Heart right ventricle (tissue), 16 donors: ENCODE data around the gene LGR4. TPM values are rescaled to one million over a fixed set of nuclear protein-coding genes. Genes with fewer than 3 reads are reported as not detected.

Experiments used
- ATAC-seq, 8 donors: fragments of 200-7000 bp; cut with Tn5 transposase; one replicate each; pipeline ENCODE4 v1.9.1; 2020; ENCODE audit warnings: mild to moderate bottlenecking in 8 of 8, moderate library complexity in 8 of 8, moderate number of reproducible peaks in 1 of 8
- DNase-seq, 2 donors: peaks; one replicate each; pipeline ENCODE4 v3.0.0-alpha.2; 2020
- H3K27ac ChIP-seq, 10 donors: fragments of 200-600 bp; sonication (generic) in 2 of 10; one replicate each; pipeline versions ENCODE4 v1.5.0 to v1.8.0; 2020 to 2022; ENCODE audit warnings: mild to moderate bottlenecking in 3 of 10
- H3K27me3 ChIP-seq, 7 donors: fragments of 200-600 bp; one replicate each; pipeline ENCODE4 v1.8.0; 2021 to 2022; ENCODE audit warnings: mild to moderate bottlenecking in 2 of 7
- H3K36me3 ChIP-seq, 9 donors: fragments of 200-600 bp; sonication (generic) in 1 of 9; one replicate each; pipeline versions ENCODE4 v1.5.0 to v1.8.0; 2020 to 2022; ENCODE audit warnings: mild to moderate bottlenecking in 2 of 9
- H3K4me1 ChIP-seq, 9 donors: fragments of 200-600 bp; sonication (generic) in 1 of 9; one replicate each; pipeline versions ENCODE4 v1.5.0 to v1.8.0; 2020 to 2022; ENCODE audit warnings: mild to moderate bottlenecking in 4 of 9
- H3K4me3 ChIP-seq, 10 donors: fragments of 200-600 bp; sonication (generic) in 2 of 10; one replicate each; pipeline versions ENCODE4 v1.5.0 to v1.8.0; 2020 to 2022; ENCODE audit warnings: mild to moderate bottlenecking in 7 of 10, moderate library complexity in 2 of 10
- H3K9me3 ChIP-seq, 11 donors: fragments of 200-600 bp in 10 of 11; sonication (generic) in 2 of 11; one replicate each; pipeline versions ENCODE4 v1.5.0 to v1.8.0; 2013 to 2022; ENCODE audit warnings: mild to moderate bottlenecking in 2 of 11, control low read depth in 1 of 11, moderate library complexity in 1 of 11
- WGBS, 2 donors: extraction: QIAGEN DNeasy Blood & Tissue Kit; methylation state at CpG; one replicate each; pipeline ENCODE4 v1.1.7; 2013; ENCODE audit warnings: inconsistent platforms in 1 of 2; 5-methylcytosine and 5-hydroxymethylcytosine counted together
- intact Hi-C, 10 donors: fragments of 100-400 bp; cut with DNase I; formaldehyde crosslinking; loops; one replicate each; pipeline versions ENCODE4 v1.11.1 to v1.14.2; 2022
- polyA plus RNA-seq, 2 donors: library from polyadenylated mRNA; stranded (reverse); fragments of 200-250 nt; gene quantifications; one replicate each; pipeline ENCODE4 v1.2.3, GENCODE V29; 2013
- total RNA-seq, 10 donors: library from RNA; stranded (reverse); fragmentation: NEBNext Ultra II Directional in 3 of 10; extraction: Animal tissue kit (Norgen Biotek cat#: 25700) in 3 of 10; gene quantifications; one replicate each; pipeline versions ENCODE4 v1.2.1 to v1.2.4, GENCODE V29; 2021 to 2023
- TF ChIP-seq, protein P1 (sequence below), 9 donors: fragments of 200-600 bp; sonication (generic) in 2 of 9; IDR thresholded peaks; one replicate each; pipeline versions ENCODE4 v1.5.0 to v1.8.0; 2021 to 2022; ENCODE audit warnings: antibody characterized with exemption in 9 of 9, mild to moderate bottlenecking in 5 of 9, moderate library complexity in 1 of 9
- donor health status: Arrhythmogenic right ventricular cardiomyopathy.
- donor health status: ischemic (EF 13 %, LVEDD 7.1; RV severe dilation, severe dysfunction).
- donor health status: healthy with polysubstance abuse.
- donor health status: DM: no; HTN: yes; CAD: no.
- donor health status: DM: no; HTN: no; CAD: no.
- donor health status: ischemic (EF 25% LVEDD 6.9; RV normal size, moderate dysfunction).
- donor health status: ischemic (EF 25% LVEDD 5.7; RV mildly dilated, moderate dysfunction).
- donor health status: healthy.
- donor health status: DM: yes; HTN: yes; CAD: no.
- donor health status: Ischemic cardiomyopathy.
- donor health status: ischemic (EF 35%, LVEDD 5.7; RV mildly dilated, moderate dysfunction).
- donor health status: nonischemic (EF 11% LVEDD 7.7; RV severe dilation, severe dysfunction).
- donor health status: DM: yes; HTN: yes; CAD: no.
- donor health status: PGD.
- donor health status: ischemic (EF 29% LVEDD 5.4; RV normal size, mild dysfunction).
- donor health status: nonischemic (EF 23%, LVEDD 6.1; RV moderate dilation, normal function).

LGR4 gene
- total and polyA plus RNA-seq, 12 donors, result 6.0 to 41.0 (median 21.7) TPM

DNA sequence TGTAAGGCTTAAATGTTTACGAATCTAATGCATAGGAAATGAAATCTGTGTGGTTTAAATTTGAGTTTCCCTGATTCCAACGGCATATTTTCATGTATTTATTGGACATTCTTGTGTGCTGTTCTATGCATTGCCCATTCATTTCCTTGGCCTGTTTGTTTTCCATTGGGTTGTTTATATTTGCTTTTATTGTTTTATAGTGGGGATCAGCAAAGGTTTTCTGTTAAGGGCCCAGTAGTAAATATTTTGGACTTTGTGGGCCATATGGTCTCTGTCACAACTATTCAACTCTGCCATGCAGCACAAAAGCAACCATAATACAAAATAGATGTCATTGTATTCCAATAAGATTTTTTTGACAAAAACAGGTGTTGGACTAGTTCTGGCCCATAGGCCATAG, 5.2 kb upstream of the LGR4 start:
- Histone ChIP-seq H3K27me3 (no peaks in the 10 kb centered on the region), H3K27ac (no peak overlapping the region), H3K36me3 (no peaks in the 10 kb centered on the region), H3K4me1 (peaks cover 0 to 5% (median 0%) of the 10 kb centered on the region in 9 donors), H3K4me3 (no peak overlapping the region), H3K9me3 (no peaks in the 10 kb centered on the region)
- WGBS, 2 donors, result 90 to 94% methylated on average over 2 of the region's 2 CpGs
- intact Hi-C loops, result loop anchor here in 5 of 10 donors (10.0 kb wide), 2 partner anchors 93 to 113 kb away; partner anchors contain the start of gene CCDC34 (in 4 of the 5)
- TF ChIP-seq, protein P1, sequence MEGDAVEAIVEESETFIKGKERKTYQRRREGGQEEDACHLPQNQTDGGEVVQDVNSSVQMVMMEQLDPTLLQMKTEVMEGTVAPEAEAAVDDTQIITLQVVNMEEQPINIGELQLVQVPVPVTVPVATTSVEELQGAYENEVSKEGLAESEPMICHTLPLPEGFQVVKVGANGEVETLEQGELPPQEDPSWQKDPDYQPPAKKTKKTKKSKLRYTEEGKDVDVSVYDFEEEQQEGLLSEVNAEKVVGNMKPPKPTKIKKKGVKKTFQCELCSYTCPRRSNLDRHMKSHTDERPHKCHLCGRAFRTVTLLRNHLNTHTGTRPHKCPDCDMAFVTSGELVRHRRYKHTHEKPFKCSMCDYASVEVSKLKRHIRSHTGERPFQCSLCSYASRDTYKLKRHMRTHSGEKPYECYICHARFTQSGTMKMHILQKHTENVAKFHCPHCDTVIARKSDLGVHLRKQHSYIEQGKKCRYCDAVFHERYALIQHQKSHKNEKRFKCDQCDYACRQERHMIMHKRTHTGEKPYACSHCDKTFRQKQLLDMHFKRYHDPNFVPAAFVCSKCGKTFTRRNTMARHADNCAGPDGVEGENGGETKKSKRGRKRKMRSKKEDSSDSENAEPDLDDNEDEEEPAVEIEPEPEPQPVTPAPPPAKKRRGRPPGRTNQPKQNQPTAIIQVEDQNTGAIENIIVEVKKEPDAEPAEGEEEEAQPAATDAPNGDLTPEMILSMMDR (IDR thresholded peaks at IDR 0.05), result no peak
- no peak for ATAC-seq
- no peak for DNase-seq

DNA sequence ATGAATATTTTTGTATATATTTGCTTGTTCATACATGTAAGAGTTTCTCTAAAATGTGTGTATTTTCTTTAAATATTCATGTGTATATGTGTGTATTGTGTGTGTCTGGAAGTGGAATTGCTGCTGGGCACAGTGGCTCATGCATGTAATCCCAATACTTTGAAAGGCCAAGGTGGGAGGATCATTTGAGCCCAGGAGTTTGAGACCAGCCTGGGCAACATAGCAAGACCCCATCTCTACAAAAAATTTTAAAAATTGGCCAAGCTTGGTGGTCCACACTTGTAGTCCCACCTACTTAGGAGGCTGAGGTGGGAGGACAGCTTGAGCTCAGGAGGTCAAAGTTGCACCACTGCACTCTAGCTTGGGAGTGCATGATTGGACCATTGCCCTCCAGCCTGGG, 4.7 kb upstream of the LGR4 start:
- DNase-seq (no peak), ATAC-seq (no peak)
- Histone ChIP-seq H3K4me3 (no peak overlapping the region), H3K4me1 (peaks cover 0 to 5% (median 0%) of the 10 kb centered on the region in 9 donors), H3K27me3 (peaks cover 0 to 5% (median 0%) of the 10 kb centered on the region in 7 donors), H3K27ac (no peak overlapping the region), H3K9me3 (no peaks in the 10 kb centered on the region), H3K36me3 (no peaks in the 10 kb centered on the region)
- intact Hi-C loops, result loop anchor here in 5 of 10 donors (10.0 kb wide), 2 partner anchors 92 to 112 kb away; partner anchors contain the start of gene CCDC34 (in 4 of the 5)
- TF ChIP-seq, protein P1 (IDR thresholded peaks at IDR 0.05), result no peak

DNA sequence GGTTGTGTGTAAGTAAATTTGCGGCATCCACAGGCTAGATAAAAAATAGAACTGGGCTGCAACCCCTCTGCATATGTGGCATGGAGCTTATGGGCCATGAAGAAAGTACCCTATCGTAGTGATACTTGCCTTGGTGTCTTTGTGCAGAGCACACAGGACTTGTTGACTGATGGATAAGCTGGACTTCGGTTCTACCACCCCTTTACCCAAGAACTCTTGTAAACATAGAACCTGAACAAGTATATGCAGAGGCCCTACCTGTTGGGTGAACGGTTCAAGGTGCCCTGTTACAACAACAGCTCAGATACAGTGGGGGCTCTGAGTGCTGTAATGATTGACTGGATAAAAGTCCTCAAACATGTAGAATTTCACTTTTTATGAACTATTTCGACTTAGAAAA, 3.0 kb upstream of the LGR4 start:
- intact Hi-C loops, result loop anchor here in 5 of 10 donors (10.0 kb wide), 2 partner anchors 91 to 111 kb away; partner anchors contain the start of gene CCDC34 (in 4 of the 5)
- no peak for ATAC-seq
- TF ChIP-seq, protein P1 (IDR thresholded peaks at IDR 0.05), result no peak
- no peaks in the 10 kb centered on the region for H3K9me3 ChIP-seq
- no peak overlapping the region for H3K27ac ChIP-seq
- peaks cover 0 to 10% (median 0%) of the 10 kb centered on the region in 7 donors for H3K27me3 ChIP-seq
- no peak for DNase-seq
- 94 to 95% methylated on average over 5 of the region's 5 CpGs for WGBS, 2 donors
- H3K4me1 ChIP-seq, result peaks cover 0 to 16% (median 8%) of the 10 kb centered on the region in 9 donors
- H3K36me3 ChIP-seq, result no peaks in the 10 kb centered on the region
- H3K4me3 ChIP-seq, result no peak overlapping the region

DNA sequence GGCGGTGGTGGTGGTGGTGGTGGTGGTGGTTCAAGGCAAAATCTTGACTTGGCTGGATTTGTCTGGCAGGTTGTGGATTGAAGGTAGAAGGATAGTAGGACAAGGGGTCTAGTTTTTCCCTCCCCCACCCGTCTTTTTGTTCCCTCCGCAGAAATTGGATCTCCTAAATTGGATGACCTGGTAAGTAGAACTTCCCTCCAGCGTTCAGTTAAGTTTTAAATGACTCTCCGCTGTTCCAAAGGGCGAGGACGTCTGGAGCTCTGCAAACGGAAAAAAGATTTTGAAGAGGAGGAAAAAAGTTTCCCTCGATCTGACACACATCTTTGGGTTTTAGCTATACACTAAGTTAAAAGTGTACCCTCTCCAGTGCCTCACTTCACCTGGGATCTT, 422 bp upstream of the LGR4 start:
- DNase-seq, result no peak
- H3K27ac ChIP-seq, result peak overlapping the region in 4 of 10 donors; percentile 3 to 51 (median 24)
- peaks cover 0 to 10% (median 0%) of the 10 kb centered on the region in 7 donors for H3K27me3 ChIP-seq
- TF ChIP-seq, protein P1 (IDR thresholded peaks at IDR 0.05), result no peak
- 5 to 6% methylated on average over 9 of the region's 9 CpGs for WGBS, 2 donors
- intact Hi-C loops, result loop anchor here in 5 of 10 donors (10.0 kb wide), 2 partner anchors 88 to 108 kb away; partner anchors contain the start of gene CCDC34 (in 4 of the 5)
- H3K36me3 ChIP-seq, result no peaks in the 10 kb centered on the region
- peak in 6 of 8 donors; percentile 5 to 39 (median 19) for ATAC-seq
- H3K4me1 ChIP-seq, result peaks cover 0 to 41% (median 17%) of the 10 kb centered on the region in 9 donors
- peak overlapping the region in 7 of 10 donors; percentile 27 to 93 (median 77) for H3K4me3 ChIP-seq
- H3K9me3 ChIP-seq, result no peaks in the 10 kb centered on the region
